COLO829 (cell line): ENCODE measurements around the gene MEGF6.
A peak's percentile ranks its signal among the peaks of the same experiment; 100 is the strongest.

Source experiments
- DNase-seq: peaks from one replicate; pipeline ENCODE4 v3.0.0; 2012; ENCODE audit warnings: low spot score

The MEGF6 gene

DNA sequence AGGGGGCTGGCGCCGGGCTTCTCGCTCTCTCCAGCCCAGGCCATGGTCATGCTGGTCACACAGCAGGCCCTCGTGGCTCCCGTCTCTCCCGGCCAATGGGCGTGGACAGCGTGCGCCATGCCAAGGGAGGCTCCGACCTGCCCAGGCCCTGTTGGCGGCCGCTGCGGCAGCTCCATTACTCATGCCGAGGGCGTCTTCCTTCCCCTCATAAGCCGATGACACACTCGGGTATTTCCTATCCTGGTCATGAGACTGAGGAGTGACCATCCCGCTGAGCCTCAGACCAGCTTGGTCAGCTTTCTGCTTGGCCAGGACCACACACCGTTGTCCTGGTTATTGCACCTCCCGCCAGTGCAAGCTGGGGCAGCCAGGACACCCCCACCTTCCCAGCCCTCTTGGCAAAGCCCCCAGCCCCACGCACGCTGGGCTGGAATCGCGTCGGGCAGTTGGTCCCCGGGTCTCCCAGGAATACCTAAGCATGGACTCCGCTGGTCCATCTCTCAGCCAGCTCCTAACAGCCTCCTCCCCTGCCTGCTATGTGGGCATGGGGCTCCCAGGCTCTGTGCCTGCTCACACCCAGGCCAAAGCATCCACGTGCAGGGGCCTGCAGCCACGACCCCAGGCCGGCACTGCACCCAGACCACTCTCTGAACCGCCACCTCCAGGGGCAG is 107.0 kb downstream of the MEGF6 start:
- DNase-seq = peak; percentile 83

DNA sequence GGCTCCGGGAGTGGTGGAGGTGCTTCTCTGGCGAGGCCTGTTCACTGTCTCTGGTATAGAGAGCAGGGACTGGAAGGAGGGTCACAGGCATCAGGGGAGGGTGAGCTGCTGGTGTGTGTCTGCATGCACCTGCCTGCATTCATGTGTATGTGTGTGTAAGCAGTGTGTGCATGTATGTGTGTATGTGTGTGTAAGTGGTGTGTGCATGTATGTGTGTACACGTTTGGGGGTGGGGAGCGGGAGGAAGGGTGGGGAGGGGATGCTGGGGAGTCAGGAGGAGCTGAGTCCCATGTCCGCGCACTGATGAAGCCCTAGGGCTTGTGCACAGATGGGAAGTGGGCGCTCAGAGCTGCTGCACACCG is 107.8 kb downstream of the MEGF6 start:
- no peak for DNase-seq

DNA sequence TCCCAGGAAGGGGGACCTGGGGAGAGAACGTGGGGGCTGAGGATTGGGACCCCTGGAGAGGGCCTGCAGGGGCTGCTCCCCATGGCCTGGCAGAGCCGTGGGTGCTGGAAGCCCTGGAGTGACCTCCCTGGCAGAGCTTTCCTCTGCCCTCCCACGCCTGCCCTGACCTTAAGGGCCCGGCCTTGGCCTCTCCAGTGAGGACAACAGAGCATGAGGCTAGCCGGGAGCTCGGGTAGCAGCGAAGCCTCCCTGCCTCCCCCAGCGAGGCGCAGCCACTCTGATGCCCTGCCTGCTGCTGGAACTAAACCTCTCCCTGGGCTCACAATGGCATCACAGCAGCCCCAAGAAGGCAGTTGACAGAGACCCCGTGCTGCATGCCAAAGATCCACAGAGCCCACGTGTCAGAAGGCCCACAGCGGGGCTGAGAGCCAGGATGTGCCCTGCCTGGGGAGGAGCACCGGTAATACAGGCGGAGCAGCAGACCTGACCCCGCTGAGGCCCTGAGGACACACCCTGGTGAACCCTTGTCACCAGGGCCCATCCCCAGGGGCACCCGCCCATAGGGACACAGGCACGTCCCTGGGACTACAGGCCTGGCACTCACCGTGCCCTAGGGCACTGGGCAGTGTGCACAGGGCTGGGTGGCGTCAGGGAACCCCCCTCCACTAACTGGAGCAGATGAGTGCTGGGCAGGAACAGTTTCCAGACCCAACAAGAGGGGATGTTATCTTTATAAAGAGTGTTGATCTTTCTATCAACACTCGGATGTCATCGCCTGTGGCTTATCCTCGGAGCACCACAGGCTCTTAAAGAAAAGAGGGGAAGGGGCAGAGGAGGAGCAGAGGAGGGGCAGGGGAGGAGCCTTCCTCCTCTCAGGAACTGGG is 108.4 kb downstream of the MEGF6 start:
- no peak for DNase-seq

DNA sequence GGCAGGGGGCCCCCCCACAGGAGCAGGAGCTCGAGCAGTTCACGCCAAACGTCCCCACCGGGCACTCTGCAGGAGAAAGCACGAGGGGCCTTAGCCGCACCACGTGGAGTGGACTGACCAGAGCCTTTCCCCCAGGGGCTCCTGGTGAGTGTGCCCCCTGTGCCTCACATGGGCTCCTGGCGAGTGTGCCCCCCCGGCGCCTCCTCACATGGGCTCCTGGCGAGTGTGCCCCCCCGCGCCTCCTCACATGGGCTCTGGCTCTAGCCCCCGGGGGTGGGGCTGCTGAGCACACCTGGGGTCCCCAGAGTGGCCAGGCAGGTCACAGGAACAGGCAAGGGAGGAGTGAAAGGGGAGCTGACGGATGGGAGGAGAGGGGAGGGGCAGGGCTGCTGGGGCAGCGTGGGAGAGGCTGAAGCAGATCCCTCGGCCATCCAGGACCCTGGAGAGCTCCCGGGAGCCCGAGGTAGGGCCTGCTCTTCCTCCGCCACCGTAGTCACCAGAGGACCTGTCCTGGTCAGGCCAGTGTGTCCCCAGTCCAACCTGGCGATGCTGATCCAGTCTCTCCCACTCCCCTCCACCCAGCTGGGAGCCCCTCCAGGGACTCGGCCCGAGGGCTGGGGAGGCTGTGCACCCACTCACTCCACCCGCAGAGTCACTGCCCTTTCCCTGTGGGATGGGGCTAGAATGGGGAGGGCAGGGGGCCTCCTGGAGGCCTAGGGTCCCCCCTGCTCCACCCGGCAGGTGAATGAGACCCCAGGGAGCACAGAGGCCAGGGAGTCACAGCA is 109.3 kb downstream of the MEGF6 start:
- peak; percentile 31 for DNase-seq

DNA sequence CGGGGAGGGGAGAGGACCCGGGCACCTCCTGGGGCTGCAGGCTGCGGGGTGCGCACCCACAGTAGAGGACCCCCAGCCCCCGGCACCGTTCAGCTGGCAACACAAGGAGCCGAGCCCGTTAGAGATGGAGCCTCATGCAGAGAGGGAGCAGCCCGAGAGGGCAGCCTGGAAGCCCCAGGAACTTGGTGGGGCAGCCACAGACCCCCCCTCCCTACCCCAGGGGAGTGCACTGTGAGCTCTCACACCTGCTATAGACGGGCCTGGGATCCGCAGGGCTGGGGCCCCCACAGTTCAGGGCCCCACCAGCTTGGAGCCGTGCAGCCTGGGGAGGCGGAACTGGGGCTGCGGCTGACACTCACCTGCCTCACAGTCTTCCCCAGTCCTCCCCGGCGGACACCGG is 109.9 kb downstream of the MEGF6 start:
- no peak for DNase-seq

DNA sequence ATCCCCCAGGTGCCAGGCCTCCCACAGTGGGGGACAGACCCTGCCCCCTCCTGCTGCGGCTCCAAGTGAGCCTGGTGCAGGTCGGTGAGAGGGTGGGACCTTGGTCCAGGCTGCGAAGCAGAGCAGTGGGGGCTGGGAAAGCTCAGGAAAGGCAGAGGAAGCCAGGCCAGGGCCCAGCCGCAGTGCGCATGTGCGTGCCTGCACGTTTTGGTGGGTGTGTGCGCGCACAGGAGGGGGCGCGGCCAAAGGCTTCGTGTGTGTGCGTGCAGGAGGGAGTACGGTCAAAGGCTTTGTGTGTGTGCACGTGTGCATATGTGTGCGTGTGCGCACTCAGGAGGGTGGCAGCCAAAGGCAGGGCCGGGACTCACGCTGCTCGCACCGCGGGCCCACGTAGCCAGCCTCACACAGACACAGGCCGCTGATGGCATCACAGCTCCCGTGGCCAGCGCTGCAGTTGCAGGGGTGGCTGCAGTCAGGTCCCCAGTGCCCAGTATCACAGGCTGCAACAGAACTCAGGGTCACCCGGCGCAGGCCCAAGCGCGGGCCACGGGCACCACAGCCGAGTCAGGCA is 111.0 kb downstream of the MEGF6 start:
- no peak for DNase-seq

DNA sequence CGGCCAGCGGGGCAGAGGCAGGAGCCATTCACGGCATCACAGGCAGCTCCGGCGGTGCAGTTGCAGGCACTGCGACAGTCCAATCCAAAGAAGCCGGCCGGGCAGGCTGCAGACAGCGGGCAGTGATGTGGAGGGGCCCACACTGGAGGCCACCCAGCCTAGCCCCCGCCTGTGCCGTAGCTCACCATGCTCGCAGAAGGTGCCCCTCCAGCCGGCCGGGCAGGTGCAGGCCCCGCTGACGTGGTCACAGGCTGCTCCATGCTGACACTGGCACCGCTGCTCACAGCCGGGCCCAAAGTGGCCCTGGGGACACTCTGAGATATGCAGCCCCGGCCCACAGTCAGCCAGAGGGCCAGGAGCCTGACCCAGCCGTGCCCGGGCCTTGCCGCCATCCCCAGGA is 111.7 kb downstream of the MEGF6 start:
- no peak for DNase-seq

DNA sequence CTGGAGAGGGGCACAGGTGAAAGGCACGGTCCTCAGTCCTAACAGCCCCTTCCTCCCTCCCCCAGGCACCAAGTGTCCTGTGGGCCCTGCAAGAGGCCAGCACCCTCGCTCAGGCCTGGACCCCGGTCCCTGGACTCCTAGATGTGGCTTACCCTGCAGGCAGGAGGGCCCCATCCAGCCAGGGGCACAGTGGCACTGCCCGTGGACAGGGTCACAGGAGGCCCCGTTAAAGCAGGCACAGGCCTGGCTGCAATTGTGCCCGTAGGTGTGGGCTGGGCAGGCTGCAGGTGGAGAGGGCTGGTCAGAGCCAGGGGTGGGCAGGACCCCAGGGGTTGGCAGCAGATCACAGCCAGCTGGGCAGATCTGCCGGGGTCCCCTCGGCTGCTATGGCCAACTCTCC is 112.3 kb downstream of the MEGF6 start:
- no peak for DNase-seq

DNA sequence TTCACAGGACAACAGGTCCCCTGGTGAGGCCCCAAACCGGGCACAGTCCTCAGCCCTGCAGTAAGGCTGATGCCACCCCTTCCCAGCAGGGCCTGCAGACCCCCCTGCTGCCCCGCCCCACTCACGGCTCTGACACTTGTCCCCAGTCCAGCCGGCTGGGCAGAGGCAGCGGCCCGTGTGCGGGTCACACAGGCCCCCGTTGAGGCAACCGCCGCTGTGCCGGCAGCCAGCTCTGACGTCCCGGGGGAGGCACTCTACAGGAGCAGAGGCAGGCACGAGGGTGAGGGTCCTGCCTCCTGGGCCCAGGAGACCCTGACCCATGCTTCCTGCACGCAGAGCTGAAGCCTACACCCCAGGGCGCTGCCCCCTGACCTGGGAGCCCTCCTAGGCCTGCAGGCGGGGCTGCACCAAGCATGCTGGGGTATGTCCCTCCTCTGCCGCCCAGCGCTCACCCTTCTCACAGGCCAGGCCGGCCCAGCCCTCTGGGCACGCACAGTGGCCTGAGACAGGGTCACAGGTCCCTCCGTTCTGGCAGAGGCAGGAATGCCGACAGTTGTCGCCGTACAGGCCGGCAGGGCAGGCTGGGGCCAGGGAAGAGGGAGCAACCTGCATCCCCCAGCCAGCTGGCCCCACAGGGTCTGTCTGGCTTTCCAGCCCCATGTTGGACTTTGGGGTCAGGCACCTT is 112.9 kb downstream of the MEGF6 start:
- DNase-seq = no peak

DNA sequence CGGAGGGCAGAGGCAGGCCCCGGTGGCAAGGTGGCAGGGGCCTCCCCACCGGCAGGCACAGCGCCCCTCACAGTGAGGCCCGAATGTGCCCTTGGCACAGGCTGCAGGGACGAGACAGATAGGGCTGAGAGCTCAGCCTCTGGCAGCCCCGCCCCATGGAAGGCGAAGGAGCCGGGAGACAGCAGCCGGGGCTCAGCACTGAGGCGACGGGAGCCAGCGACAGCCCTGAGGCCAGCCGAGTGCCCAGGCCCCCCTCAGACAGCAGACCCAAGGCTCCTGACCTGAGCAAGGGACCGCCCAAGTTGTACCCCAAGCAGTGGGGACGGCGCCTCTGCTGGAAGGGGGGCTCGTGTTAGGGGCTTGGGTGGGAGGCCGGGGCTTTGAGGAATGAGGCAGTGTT is 113.8 kb downstream of the MEGF6 start:
- DNase-seq = no peak

DNA sequence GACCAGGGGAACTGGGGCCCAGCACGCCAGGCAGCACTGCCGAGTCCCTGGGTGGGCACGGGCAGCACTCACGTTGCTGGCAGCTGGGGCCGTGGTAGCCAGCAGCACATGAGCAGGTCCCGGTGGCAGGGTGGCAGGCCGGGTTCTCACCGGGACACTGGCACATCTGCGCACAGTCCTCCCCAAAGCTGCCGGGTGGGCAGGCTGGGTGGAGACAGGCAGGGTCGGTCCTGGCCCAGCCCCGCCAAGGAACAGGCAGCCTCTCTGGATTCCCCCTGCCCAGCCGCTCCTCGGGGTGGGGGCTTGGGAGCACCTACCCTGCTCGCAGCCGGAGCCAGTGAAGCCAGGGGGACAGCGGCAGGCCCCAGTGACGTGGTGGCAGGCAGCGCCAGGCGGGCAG is 114.4 kb downstream of the MEGF6 start:
- DNase-seq = no peak

DNA sequence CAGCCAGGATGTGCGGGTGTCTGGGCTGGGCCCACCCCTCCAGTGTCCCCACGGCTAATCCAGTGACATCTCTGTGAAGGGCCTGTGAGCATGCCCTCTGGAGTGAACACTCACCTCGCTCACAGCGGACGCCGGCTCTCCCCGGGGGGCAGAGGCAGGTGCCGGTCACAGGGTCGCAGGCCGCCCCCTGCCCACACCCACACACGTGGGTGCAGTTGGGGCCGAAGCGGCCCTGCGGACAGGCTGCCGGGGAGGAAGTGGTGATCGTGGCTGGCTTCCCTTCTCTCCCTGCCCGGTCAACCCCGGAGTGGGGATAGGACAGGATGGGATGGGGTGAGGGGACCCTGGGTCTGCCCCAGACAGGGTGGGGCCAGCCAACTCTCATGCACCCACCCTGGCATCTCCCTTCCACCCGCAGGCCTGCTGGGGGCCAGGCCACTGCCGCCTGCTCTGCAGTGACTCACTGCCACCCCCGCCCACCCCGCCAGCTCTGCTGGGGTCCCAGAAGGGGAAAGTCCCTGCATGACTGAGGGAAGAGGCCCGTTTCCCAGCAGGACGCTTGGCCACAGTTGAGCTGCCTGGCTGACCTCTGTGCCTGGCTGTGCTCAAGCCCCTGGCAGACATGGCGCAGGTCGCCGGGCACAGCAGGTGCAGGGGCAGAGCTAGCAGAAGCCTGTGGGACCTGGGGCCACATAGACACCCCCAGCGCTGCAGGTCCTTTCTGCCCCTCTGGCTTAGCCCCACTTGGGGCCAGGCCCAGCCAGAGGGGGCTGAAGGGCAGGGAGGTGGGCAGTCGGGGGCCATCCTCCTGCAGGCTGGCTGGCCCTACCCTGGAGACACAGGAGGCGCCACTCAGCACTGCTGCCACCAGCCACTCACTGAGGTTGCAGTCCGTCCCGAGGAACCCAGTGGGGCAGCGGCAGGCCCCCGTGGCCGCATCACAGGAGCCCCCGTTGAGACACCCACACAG is 115.2 kb downstream of the MEGF6 start:
- DNase-seq = no peak

DNA sequence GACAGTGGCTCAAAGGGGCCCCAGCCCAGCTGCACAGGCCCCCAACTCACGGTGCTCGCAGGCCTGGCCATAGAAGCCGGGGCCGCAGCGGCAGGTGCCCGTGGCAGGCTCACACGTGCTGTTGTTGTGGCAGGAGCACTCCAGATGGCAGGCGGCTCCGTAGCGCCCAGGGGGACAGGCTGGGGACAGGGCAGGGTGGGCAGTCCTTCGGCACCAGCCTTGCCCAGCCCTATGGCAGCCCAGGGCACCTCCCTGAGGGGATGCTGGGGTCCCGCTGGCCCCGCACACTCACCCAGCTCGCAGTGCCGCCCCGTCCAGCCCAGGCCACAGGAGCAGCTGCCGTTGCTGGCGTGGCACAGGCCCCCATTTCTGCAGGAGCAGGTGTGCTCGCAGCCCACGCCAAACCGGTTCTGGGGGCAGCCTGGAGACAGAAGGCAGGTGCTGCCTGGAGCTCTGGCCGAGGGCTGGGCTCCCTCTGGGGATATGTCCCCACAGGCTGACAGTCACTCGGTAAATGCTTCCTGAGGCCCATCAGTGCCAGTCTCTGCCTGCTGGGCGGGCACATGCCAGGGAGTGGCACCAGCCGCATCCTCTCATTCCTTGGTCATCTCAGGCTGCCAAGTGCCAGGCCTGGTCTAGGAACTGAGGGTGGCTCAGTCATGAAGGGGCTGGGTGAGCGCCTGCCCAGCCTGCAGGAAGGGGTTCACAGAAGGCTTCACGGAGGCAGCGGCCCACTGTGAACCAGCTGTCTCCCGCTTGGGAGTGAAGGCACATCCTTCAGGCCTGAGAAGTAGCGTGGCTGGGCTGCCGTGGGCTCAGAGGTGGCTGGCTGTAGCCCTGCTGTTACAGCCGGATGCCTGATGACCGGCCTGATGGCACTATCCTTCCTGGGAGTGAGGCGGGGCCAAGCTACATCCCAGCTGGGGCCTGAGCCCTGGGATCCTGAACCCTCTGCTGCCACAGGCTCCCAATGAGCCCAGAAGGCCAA is 116.7 kb downstream of the MEGF6 start:
- no peak for DNase-seq

DNA sequence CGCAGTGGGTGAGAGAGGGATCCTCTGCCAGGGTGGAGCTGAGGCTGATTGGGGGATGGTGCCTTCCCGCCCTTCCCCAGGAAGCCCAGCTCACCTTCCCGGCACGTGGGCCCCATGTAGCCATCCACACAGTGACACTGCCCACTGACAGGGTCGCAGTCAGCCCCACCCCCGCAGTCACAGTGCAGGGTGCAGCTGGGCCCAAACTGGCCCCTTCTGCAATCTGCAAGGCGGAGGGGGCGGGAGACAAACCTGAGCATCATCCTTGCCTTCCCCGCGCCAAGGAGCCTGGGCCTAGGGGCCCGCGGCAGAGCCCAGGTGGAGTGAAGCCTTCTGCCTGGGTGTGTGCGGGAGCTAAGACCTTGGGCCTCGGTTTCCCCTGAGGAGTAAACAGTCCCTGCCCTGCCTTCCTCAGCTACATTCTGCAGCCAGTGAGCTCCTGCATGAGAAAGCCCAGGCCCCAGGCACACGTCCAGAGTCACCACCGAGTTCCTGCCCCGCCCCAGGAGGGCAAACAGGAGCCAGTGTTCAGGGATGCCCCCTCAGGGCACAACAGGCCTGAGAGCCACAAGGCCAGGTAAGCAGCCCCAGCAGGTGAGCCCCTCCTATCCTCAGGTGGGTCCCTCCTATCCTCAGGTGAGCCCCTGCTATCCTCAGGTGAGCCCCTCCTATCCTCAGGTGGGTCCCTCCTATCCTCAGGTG is 118.6 kb downstream of the MEGF6 start:
- no peak for DNase-seq

DNA sequence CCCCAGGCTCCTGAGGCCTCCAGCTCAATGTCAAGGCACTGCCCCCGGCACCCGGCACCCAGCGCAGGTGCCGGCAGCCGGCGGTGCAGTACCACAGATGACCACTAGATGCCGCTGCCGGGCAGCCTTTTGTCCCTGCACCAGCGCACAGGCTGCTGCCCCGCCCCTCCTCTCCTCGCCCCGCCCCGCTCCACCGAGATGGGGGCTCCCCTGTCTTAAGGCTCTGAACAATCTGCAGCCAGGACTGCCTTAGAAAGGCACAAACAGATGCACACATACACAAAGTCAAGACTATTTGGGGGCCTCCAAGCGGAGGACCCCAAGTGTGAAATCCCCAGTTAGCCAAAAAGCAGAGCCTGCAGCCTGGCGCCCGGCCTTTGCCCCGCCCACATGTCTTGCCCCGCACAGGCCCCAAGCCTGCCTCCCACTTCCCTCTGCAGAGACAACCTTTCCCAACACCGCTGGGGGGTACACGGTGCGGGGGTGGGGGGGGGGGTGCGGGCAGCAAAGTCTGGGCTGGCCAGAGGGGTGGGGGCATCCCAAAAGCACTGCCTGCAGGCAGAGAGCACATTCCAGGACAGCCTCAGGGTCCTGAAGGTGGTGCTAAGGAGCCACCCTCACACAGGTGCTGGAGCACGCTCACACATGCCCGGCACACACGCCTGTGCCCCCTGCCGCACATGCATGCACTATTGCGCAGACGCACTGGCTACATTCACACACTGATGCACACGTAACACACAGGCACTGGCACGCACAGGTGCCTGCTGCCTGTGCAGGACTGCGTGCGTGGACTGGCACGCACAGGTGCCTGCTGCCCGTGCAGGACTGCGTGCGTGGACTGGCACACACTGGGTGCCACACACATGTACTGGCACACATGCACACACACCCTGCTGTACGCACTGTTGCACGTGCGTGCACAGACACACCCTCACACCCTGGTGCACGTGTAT is 119.7 kb downstream of the MEGF6 start:
- DNase-seq = peak; percentile 34

DNA sequence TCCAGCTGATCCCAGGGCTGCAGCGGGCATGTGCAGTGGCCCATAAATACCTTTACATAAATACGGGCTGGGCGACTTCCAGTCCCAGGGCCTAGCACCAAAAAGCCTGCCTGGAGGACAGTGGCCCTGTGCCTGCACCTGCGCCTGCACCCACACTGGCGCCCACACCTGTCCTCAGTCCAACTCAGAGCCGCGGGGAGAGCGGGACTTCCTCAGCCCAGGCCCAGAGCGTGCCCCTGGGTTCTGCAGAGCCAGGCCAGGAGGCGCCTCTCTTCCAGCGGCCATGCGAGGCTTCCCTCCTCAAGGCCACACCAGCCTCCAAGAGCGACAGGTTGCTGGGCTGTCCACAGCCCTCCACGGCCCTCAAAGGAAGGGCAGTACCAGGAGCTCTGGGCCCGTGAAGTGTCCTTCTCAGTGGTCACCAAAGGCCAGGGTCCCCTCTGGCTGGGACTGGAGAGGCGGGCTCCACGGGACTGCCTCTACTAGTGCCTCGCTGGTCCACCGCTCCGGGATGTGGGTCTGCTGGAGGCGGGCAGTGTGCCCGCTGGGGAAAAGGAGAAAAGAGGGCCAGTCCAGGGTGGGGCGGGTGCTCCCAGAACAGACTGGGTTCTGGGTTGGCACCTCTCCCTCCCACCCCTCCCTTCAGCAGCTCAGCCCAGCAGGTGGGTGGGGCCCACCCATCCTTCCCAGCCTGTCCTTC is 121.1 kb downstream of the MEGF6 start:
- no peak for DNase-seq

DNA sequence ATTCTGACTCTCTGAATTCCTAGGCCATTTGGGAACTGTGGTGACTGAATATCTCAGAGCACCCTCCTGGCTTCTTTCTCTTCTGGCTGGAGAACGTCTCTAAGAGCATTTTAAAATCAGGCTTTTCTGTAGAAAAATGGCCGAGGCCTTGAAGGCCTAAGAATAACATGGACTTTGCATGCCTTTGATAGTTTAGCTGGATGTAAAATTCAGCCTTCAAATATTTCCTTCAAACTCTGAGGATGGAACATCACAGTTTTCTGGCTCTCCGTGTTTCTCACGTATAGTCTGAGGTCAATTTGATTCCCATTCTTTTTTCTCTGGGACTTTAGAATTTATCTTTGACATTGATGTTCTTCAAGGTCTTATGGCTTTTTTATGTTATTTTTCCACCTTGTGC is 122.9 kb downstream of the MEGF6 start:
- DNase-seq = no peak
